Measurements from ENCODE around the gene SEZ6L.

DNA sequence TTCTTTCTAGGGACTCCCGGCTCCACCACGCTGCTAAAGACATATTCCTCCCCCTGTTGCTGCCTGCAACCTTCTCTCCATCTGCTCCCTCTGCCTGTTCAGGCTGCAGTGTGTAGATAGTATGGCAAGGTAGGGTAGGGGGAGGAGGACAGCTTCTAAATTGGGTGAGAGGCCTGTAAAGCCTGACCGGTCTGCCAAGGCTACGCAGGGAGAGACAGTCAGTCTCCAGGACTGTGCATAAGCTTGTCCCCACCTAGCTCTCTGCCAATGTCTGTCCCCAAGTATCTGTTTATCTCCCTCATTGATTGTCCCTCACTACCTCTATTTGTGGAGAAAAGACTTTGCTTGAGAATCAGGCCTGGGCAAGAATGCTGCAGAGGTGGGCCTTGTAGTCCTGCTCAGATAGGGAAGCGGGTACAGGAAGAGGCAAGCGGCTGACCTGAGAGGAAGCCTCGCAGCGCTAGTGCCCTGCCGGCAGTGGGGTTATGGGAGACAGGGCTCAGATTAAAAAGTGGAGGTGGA is 871 bp upstream of the SEZ6L start:
- TF ChIP-seq, protein P1, sequence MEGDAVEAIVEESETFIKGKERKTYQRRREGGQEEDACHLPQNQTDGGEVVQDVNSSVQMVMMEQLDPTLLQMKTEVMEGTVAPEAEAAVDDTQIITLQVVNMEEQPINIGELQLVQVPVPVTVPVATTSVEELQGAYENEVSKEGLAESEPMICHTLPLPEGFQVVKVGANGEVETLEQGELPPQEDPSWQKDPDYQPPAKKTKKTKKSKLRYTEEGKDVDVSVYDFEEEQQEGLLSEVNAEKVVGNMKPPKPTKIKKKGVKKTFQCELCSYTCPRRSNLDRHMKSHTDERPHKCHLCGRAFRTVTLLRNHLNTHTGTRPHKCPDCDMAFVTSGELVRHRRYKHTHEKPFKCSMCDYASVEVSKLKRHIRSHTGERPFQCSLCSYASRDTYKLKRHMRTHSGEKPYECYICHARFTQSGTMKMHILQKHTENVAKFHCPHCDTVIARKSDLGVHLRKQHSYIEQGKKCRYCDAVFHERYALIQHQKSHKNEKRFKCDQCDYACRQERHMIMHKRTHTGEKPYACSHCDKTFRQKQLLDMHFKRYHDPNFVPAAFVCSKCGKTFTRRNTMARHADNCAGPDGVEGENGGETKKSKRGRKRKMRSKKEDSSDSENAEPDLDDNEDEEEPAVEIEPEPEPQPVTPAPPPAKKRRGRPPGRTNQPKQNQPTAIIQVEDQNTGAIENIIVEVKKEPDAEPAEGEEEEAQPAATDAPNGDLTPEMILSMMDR (IDR thresholded peaks at IDR 0.05; ENCODE audit: insufficient read depth, low read length) = no peak
- TF ChIP-seq, protein P2, sequence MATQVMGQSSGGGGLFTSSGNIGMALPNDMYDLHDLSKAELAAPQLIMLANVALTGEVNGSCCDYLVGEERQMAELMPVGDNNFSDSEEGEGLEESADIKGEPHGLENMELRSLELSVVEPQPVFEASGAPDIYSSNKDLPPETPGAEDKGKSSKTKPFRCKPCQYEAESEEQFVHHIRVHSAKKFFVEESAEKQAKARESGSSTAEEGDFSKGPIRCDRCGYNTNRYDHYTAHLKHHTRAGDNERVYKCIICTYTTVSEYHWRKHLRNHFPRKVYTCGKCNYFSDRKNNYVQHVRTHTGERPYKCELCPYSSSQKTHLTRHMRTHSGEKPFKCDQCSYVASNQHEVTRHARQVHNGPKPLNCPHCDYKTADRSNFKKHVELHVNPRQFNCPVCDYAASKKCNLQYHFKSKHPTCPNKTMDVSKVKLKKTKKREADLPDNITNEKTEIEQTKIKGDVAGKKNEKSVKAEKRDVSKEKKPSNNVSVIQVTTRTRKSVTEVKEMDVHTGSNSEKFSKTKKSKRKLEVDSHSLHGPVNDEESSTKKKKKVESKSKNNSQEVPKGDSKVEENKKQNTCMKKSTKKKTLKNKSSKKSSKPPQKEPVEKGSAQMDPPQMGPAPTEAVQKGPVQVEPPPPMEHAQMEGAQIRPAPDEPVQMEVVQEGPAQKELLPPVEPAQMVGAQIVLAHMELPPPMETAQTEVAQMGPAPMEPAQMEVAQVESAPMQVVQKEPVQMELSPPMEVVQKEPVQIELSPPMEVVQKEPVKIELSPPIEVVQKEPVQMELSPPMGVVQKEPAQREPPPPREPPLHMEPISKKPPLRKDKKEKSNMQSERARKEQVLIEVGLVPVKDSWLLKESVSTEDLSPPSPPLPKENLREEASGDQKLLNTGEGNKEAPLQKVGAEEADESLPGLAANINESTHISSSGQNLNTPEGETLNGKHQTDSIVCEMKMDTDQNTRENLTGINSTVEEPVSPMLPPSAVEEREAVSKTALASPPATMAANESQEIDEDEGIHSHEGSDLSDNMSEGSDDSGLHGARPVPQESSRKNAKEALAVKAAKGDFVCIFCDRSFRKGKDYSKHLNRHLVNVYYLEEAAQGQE (IDR thresholded peaks at IDR 0.05; ENCODE audit: insufficient replicate concordance, low read depth) = no peak
- no peak for TF ChIP-seq GABPA (IDR thresholded peaks at IDR 0.05; ENCODE audit: low read depth)
- TF ChIP-seq POLR2AphosphoS5 (IDR thresholded peaks at IDR 0.05; ENCODE audit: low read depth) = no peak
- TF ChIP-seq SPI1 (IDR thresholded peaks at IDR 0.05; ENCODE audit: borderline replicate concordance, low read depth) = no peak
